ENCODE data around the gene MAML3.

MAML3 gene

GRCh38 chr4:139799615-139800014 lies 354.4 kb downstream of the MAML3 start:
- DNase-seq, result no peak

DNA sequence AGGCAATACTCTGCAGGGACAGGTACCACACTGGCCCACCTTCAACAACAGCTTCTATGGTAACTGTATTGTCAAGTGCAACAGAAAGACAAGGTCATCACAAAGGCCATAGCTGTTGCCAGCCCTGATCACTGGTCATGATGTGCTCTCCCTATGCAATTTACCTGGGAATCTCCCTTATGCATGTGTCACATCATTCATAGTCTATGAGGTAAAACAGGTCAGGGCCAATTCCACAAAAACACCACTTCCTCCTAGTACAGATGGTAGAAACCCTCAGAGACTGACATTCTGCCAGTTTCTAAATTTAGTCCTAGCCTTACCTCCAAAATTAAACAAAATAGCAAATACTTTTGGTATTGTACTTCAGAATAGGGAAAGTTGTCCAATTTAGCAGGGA lies 355.5 kb downstream of the MAML3 start:
- DNase-seq, result no peak

- DNase-seq, result no peak
Measured at GRCh38 chr4:139797287-139797686, 356.7 kb downstream of the MAML3 start.

DNA sequence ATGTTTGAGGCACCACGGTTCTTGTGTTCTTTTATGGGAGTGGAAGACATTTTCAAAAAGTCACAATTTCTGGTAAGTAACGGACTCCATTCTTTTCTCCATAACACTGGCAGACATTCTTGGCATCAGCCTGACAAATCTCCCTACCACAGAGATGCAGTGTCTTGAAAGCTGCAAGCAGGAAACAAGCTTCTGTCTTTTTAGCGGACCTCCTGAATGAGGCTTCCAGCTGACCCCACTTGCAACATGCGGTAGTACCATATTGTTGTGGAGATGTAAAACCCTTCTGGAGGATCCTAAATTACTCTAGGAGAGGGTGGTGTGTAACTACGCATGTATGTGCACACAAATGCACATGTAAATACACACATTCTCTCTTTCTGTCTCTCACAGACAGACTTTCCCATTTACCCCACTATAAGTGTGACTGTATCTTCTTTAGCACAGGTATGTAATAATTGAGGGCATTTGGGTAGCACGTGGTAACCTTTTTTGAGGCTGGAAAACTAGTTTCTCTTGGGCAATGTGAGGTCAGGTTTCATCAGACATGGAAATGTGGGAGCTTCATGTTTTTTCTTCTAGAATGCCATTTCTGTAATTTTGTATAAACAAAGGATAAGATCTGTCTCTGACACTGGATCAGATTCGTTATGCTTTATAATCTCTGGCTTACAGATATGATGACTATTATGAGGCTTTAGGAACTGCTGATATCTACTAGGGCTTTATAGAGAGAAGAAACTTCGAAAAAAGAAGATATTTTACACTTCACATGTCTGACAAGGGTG lies 358.3 kb downstream of the MAML3 start:
- DNase-seq, result no peak

- DNase-seq, result no peak
Measured at GRCh38 chr4:139794158-139794954, 359.6 kb downstream of the MAML3 start.

DNA sequence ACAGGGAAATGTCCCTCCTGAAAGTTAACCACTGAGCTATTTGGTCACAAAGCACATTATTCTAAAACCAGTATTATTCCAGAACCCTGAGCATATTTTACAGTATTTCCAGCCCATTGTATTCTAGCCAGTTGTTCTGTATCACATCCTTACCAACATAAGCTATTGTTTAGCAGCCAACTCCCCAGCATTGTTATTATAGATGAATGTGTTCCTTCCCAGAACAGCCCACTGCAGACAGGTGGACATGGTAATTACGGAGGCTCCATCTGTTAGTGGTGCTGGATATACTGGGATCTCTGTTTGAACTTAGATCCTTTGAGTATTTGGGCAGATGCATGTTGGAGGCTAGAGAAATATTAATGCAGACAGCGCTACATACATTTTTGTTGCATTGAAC lies 362.3 kb downstream of the MAML3 start:
- no peak for DNase-seq

GRCh38 chr4:139790291-139790690 lies 363.7 kb downstream of the MAML3 start:
- DNase-seq, result no peak

DNA sequence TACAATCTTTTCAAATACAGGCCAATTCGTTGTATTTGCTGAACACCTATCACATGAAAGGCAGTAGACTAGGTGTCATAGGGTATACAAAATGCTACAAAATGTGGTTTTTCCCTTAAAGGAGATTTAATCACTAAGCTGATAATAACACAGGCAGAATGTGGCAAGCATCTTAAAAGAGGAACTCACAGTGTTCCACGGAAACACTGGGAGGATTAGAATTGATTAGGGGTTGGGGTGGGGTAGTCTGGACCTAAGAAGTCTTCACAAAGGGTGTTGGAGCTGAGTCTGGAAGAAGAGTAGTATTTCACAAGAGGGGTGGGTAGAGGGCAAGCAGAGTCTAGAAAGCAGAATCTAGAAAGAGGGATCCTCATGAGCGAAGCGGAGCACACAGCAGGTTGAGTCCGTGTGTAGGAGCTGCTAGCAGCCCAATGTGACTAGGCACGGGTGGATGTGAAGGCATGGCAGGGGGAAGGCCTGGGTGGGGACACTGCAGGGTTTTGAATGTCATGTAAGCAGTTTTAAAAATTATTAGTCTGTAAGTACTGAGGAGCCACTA lies 364.8 kb downstream of the MAML3 start:
- no peak for DNase-seq

DNA sequence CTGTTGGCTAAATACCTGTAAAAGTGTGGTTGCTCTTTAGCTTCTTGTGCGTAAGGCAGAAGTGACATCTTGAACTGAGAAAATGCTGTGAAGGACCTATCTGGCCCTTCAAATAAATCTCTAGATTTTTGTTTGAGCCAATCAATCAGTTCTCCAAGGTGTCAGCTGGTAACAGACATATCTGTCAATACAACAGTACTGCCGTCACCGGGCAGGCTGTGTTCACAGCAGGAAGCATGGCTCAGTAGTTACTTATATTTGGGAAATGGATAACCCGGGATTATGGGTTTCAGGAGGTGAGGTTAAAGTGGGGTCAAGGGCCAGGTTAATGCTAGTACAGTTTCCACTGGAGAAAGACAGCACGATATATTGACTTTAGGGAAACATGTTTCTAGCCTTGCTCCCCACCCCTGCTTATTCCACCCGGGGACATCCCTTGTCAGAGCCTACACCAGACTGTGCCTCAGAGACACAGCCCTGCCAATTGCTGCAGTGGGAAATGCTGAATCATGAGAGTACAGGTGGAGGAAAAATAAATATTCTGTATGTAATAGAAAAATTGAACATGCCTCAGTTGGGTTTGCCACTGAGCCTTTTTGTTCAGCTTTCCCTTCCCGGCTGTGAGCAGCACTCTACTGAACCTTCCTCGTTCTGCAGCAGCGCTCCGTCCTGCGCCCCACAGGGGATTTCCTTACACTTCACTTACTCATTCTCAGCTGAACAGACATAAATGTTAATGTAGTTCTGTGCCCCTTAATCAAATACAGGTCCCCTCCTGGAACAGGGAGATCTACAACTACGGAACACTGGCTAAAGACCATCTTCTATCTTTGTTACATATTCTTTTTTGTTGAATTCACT lies 367.3 kb downstream of the MAML3 start:
- DNase-seq, result no peak

DNA sequence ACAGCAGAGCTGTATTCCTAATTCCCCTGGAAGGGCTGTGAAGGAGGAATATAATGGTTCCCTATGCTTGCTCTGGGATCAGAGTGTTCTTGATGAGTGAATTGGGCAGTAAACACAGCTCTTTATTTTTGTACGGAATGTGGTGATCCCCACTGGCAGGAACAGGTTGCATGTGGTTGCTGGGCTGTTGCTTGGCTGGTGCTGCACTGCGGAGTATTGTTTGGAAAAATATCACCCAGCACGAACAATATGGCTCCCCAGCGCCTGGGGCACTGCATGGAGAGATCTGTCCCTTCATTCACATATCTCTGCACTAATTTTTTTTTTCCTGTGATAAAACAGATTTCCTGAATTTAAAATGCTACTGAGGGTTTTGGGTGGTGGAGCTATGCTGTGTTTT lies 368.6 kb downstream of the MAML3 start:
- DNase-seq, result no peak

DNA sequence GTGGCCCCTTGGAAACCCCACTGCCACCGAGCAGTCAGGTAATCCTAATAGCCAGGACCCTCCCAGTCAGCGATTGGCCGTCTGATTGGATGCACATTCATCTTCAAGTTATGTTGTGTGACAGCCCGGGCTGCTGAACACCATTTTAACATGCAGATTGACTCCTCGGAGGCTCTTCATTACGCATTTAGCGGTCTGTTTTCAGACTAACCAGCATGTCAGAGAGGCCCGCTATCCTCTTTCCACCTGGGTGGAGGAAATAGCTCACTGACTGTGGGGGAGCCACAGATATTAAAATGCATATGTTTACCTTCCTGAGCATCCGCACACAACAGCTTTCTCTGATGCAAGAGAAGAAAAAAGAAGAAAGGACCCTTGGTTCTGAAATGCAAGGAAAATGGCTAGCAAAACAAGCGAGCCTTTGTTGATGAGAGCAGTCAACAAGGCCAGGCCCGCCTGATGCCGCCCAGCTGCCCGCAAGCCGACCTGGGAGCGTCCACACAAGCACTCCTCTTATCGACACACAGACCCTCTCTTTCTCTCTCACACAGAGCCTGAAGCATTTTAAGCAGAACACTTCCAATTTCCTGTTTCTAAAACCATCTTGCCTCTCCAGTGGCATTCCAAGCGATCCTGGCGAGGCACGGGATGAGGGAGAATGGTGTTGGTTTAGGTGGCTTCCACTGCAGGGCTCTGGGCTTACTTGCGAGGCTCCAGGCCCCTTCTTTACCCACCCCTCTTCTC lies 370.1 kb downstream of the MAML3 start:
- DNase-seq, result no peak

- no peak for DNase-seq
Measured at GRCh38 chr4:139782926-139783522, 371.0 kb downstream of the MAML3 start.

- DNase-seq, result no peak
Measured at GRCh38 chr4:139781066-139781465, 372.9 kb downstream of the MAML3 start.

DNA sequence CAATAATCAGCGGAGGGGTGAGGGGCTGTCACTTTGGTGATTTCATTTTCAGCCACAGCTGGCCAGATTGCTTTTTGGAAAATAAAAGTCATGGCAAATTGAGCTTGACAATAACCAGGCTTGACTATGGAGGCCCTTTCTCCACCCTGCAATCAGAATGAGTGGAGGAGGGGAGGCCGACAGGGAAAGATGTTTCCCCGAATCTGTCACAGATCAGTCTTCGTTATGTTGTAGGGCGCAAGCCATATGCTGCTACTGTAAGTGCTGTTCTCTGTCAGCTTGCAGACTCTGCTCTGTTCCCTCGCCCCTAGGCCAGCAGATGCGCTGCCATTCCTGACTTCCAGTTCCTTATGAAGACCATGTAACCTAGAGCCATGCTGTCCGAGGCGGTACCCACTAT lies 374.3 kb downstream of the MAML3 start:
- no peak for DNase-seq

- DNase-seq, result no peak
Measured at GRCh38 chr4:139777757-139778156, 376.2 kb downstream of the MAML3 start.

GRCh38 chr4:139776235-139776634 lies 377.7 kb downstream of the MAML3 start:
- DNase-seq, result no peak

GRCh38 chr4:139774759-139775487 lies 379.1 kb downstream of the MAML3 start:
- DNase-seq, result no peak

- no peak for DNase-seq
Measured at GRCh38 chr4:139773560-139774318, 380.2 kb downstream of the MAML3 start.

DNA sequence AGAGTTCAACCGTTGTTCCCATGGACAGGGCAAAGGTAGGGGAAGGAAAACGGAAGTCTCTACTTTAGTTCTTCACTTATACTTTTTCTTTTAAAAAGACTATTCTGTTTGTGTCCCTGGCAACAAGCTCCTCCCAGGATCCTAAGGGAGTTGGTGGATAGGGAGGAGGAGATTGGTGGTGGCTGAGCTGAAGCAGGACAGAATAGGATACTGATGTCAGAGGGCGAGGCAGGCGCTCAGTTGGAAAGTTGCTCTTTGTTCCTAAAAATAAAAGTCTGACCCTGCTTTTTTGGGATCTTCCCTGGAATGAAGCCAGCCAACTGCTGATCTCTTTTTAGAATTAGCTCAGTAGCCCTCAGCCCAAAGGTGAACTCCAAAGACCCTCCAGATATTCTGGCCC lies 383.6 kb downstream of the MAML3 start:
- DNase-seq, result no peak

- DNase-seq, result no peak
Measured at GRCh38 chr4:139769364-139769763, 384.6 kb downstream of the MAML3 start.
